Tibial nerve (tissue), 4 donors: Measurements from ENCODE around the gene DNM2. TPM values are rescaled to one million over a fixed set of nuclear protein-coding genes. Genes with fewer than 3 reads are reported as not detected.
"Not testable (repeated sequence)": the region's sequence is repeated elsewhere in the genome, so short reads cannot be mapped to it uniquely, and the experiment has no call there.

Source experiments
- DNase-seq, 2 donors: peaks; one replicate each; pipeline ENCODE4 v3.0.0-alpha.2; 2019; ENCODE audit warnings: low spot score in 2 of 2
- H3K27ac ChIP-seq, 4 donors: fragments of 200-600 bp; sonication (generic) in 3 of 4; one replicate each; pipeline ENCODE4 v1.5.1; 2017 to 2019; ENCODE audit warnings: mild to moderate bottlenecking in 1 of 4
- H3K27me3 ChIP-seq, 2 donors: fragments of 200-600 bp; sonication (generic) in 1 of 2; one replicate each; pipeline versions ENCODE4 v1.5.1 to v1.6.0; 2017 to 2019
- H3K36me3 ChIP-seq, 3 donors: fragments of 200-600 bp; sonication (generic); one replicate each; pipeline ENCODE4 v1.5.1; 2018 to 2019
- H3K4me1 ChIP-seq, 4 donors: fragments of 200-600 bp; sonication (generic) in 3 of 4; one replicate each; pipeline ENCODE4 v1.5.1; 2017 to 2019
- H3K4me3 ChIP-seq, 4 donors: fragments of 200-600 bp; sonication (generic) in 3 of 4; one replicate each; pipeline ENCODE4 v1.5.1; 2017 to 2019; ENCODE audit warnings: mild to moderate bottlenecking in 1 of 4, moderate library complexity in 1 of 4
- H3K9me3 ChIP-seq, 4 donors: fragments of 200-600 bp; sonication (generic) in 3 of 4; one replicate each; pipeline ENCODE4 v1.5.1; 2017 to 2019
- EP300 ChIP-seq, 2 donors: sonication (generic); formaldehyde crosslinking; IDR thresholded peaks; one replicate each; pipeline ENCODE4 v1.6.1; 2017; ENCODE audit warnings: antibody characterized with exemption in 2 of 2, mild to moderate bottlenecking in 1 of 2
- POLR2A ChIP-seq, 2 donors: fragments of 450-650 bp; IDR thresholded peaks; one replicate each; pipeline ENCODE4 v1.6.1; 2017; ENCODE audit warnings: antibody characterized with exemption in 2 of 2, mild to moderate bottlenecking in 2 of 2, moderate library complexity in 2 of 2
- WGBS, 2 donors: methylation state at CpG; one replicate each; pipeline ENCODE4 v1.1.5; 2018; 5-methylcytosine and 5-hydroxymethylcytosine counted together
- total RNA-seq, 4 donors: library from RNA; depleted of rRNA; stranded (reverse); fragments of >200 nt; gene quantifications; one replicate each; pipeline ENCODE4 v1.1.0, GENCODE V29; 2016
- TF ChIP-seq, protein P1 (sequence below), 5 experiments: fragments of 200-600 bp in 3 of 5; fragments of 450-650 bp in 2 of 5; sonication (generic) in 3 of 5; IDR thresholded peaks; one replicate each; pipeline ENCODE4 v1.5.1; 2016 to 2019; ENCODE audit warnings: antibody characterized with exemption in 5 of 5, mild to moderate bottlenecking in 3 of 5, moderate library complexity in 2 of 5

Gene DNM2
- total RNA-seq, 4 donors from 2014 or later: 99.4 to 220 (median 140) TPM

DNA sequence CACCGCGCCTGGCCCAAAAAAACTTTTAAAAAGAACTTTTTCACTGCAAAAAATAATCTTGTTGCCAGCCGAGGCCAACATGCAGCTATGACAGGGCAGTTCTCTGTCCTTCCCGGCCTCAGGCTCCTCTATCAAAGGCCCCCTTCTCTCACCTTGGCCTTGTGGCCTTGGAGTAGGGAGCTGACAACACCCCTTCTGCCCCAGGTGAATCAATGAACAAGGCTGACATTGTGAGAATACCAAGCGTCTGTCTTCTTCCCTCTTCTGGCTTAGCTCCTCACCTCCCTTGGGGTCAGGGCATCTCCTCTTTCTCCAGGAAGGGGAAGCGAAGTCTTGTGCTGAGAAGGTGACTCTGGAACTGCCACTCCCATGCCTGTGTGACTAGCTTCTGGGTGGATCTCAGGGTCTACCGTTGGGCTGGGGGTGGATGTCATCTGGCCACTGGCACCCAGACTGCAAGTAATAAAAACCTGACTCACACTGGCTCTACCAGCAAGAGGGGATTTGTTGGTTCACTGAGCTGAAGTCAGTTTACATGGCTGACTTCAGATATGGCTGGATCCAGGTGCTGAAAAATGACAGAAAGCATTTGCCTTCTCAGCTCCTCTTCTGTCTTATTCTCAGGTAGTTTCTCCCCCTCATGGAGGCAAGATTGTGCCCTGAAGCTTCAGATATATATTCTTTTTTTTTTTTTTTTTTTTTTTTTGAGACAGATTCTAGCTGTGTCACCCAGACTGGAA, 136.6 kb downstream of the DNM2 start:
- TF ChIP-seq, protein P1, sequence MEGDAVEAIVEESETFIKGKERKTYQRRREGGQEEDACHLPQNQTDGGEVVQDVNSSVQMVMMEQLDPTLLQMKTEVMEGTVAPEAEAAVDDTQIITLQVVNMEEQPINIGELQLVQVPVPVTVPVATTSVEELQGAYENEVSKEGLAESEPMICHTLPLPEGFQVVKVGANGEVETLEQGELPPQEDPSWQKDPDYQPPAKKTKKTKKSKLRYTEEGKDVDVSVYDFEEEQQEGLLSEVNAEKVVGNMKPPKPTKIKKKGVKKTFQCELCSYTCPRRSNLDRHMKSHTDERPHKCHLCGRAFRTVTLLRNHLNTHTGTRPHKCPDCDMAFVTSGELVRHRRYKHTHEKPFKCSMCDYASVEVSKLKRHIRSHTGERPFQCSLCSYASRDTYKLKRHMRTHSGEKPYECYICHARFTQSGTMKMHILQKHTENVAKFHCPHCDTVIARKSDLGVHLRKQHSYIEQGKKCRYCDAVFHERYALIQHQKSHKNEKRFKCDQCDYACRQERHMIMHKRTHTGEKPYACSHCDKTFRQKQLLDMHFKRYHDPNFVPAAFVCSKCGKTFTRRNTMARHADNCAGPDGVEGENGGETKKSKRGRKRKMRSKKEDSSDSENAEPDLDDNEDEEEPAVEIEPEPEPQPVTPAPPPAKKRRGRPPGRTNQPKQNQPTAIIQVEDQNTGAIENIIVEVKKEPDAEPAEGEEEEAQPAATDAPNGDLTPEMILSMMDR (IDR thresholded peaks at IDR 0.05): no peak
- no peak for TF ChIP-seq EP300 (IDR thresholded peaks at IDR 0.05)
- no peak for TF ChIP-seq POLR2A (IDR thresholded peaks at IDR 0.05)
- 42 to 46% methylated on average over 7 of the region's 7 CpGs for WGBS, 2 donors

DNA sequence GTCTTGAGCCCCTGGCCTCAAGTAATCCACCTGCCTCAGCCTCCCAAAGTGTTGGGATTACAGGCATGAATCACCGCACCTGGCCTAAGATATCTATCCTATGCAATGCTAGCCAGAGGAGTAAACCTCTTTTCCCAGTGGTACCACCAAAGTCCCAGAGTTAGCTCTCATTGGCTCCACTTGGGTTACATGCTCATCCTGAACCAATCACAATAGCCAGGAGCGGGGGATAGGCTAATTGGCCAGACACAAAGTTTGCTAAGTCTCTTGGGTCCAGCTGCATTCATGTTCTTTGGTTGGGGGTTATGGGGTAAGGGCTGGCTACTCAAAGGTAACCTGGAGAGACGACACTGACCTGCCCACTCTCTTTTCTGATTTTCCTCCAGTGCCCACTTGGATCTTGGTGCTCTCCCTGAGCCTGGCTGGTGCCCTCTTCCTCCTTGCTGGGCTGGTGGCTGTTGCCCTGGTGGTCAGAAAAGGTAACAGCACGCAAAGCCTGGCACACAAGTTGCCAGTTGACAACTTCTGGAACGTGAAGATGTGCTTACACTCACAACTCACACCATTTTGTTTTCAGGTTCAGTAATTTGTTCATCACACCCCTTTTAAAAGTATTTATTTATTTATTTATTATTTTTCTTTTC, 138.1 kb downstream of the DNM2 start:
- no peak for TF ChIP-seq EP300 (IDR thresholded peaks at IDR 0.05)
- TF ChIP-seq, protein P1 (IDR thresholded peaks at IDR 0.05): peak in 3 of 5 experiments; percentile 17 to 35 (median 24)
- Histone ChIP-seq H3K36me3 (no peaks in the 10 kb centered on the region), H3K9me3 (no peaks in the 10 kb centered on the region), H3K27ac (no peak overlapping the region), H3K27me3 (no peaks in the 10 kb centered on the region), H3K4me1 (no peaks in the 10 kb centered on the region), H3K4me3 (no peak overlapping the region)
- 61 to 75% methylated on average over 5 of the region's 5 CpGs for WGBS, 2 donors
- DNase-seq: no peak

More for the DNA sequence above, 136.6 kb downstream of the DNM2 start:
- no peak for DNase-seq
- Histone ChIP-seq H3K27me3 (peaks cover 0 to 7% of the 10 kb centered on the region in 2 donors), H3K4me1 (no peaks in the 10 kb centered on the region), H3K27ac (no peak overlapping the region), H3K9me3 (no peaks in the 10 kb centered on the region), H3K4me3 (no peak overlapping the region), H3K36me3 (no peaks in the 10 kb centered on the region)

DNA sequence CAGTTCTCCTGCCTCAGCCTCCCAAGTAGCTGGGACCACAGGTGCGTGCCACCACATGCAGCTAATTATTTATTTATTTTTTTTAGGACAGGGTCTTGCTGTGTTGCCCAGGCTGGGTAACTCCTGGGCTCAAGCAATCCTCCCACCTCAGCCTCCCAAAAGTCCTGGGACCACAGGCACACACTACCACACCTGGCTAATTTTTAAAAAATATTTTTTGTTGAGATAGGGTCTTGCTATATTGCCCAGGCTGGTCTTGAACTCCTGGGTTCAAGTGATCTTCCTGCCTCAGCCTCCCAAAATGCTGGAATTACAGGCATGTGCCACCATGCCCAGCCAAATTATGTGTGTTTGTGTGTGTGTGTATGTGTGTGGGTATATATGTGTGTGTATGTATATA, 139.0 kb downstream of the DNM2 start:
- DNase-seq, H3K27ac ChIP-seq, H3K9me3 ChIP-seq, H3K4me3 ChIP-seq, H3K4me1 ChIP-seq, H3K36me3 ChIP-seq, H3K27me3 ChIP-seq: not testable (repeated sequence)
- 89 to 100% methylated on average over 1 of the region's 1 CpG for WGBS, 2 donors

DNA sequence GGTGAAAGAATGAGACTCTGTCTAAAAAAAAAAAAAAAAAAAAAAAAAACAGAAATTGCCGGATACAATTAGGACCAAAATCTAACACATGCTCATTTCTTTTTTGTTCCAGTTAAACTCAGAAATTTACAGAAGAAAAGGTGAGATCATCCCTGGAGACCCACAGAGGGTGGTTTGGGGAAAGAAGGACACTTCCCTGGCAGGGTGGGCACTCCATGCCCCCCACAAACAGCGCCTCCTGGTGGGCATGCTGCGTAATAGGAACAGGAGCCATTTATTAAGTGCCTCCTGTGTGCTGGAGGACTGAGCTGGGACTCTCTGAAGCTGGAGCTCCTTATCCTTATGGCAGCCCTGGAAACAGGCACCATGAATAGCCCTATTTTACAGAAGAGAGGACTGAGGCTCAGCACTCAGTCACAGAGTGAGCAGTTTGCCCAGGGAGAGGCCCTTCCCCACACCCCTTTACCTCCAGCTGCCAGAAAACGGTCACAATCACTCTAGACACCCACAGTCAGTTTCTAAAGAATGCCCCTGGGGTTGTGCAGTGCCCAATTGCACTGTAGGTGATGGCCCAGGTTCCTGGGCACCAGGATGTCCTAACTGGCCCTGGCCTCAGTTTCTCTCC, 140.4 kb downstream of the DNM2 start:
- no peaks in the 10 kb centered on the region for H3K36me3 ChIP-seq
- DNase-seq: no peak
- H3K9me3 ChIP-seq: no peaks in the 10 kb centered on the region
- H3K4me1 ChIP-seq: peaks cover 0 to 2% (median 0%) of the 10 kb centered on the region in 4 donors
- TF ChIP-seq, protein P1 (IDR thresholded peaks at IDR 0.05): peak in 3 of 5 experiments; percentile 32 to 46 (median 37)
- TF ChIP-seq POLR2A (IDR thresholded peaks at IDR 0.05) (no peak), EP300 (IDR thresholded peaks at IDR 0.05) (no peak)
- H3K4me3 ChIP-seq: no peak overlapping the region
- WGBS, 2 donors: 38 to 41% methylated on average over 4 of the region's 4 CpGs
- H3K27me3 ChIP-seq: no peaks in the 10 kb centered on the region
- no peak overlapping the region for H3K27ac ChIP-seq

DNA sequence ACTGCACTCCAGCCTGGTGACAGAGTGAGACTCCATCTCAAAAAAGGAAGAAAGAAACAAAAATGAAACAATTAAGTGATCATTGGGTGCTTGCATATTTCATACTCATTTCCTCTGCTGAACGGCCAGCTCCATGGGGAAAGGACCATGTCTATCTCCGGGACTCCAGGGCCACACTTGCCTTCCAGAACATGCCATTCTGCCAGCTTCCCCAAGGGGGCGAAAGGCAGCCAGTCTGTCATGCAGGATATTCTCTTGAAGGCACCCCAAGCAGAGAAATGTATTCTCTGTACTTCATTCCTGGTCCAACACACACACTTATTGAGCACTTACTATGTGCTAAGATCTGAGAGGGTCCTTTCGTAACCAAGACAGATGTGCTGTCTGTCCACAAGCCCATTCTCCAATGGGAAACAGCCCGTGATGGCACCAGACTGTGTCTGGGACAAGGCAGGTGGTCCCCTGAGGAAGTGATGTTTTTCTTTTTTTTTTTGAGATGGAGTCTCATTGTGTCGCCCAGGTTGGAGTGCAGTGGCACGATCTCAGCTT, 143.3 kb downstream of the DNM2 start:
- no peaks in the 10 kb centered on the region for H3K36me3 ChIP-seq
- no peak for DNase-seq
- H3K4me3 ChIP-seq: no peak overlapping the region
- no peak for TF ChIP-seq POLR2A (IDR thresholded peaks at IDR 0.05)
- TF ChIP-seq, protein P1 (IDR thresholded peaks at IDR 0.05): peak in 2 of 5 experiments; percentile 14 to 28
- no peaks in the 10 kb centered on the region for H3K9me3 ChIP-seq
- H3K27ac ChIP-seq: no peak overlapping the region
- 62 to 63% methylated on average over 7 of the region's 7 CpGs for WGBS, 2 donors
- no peaks in the 10 kb centered on the region for H3K27me3 ChIP-seq
- H3K4me1 ChIP-seq: peaks cover 0 to 14% (median 0%) of the 10 kb centered on the region in 4 donors
